DMS79 treated with DMSO at 0.1 percent for 48 hours (cell line): ENCODE results near the gene DAPK2.

Experiments
- DNase-seq: peaks from one replicate; lab custom pipeline; 2025; lab: John Stamatoyannopoulos, UW

Gene DAPK2

DNA sequence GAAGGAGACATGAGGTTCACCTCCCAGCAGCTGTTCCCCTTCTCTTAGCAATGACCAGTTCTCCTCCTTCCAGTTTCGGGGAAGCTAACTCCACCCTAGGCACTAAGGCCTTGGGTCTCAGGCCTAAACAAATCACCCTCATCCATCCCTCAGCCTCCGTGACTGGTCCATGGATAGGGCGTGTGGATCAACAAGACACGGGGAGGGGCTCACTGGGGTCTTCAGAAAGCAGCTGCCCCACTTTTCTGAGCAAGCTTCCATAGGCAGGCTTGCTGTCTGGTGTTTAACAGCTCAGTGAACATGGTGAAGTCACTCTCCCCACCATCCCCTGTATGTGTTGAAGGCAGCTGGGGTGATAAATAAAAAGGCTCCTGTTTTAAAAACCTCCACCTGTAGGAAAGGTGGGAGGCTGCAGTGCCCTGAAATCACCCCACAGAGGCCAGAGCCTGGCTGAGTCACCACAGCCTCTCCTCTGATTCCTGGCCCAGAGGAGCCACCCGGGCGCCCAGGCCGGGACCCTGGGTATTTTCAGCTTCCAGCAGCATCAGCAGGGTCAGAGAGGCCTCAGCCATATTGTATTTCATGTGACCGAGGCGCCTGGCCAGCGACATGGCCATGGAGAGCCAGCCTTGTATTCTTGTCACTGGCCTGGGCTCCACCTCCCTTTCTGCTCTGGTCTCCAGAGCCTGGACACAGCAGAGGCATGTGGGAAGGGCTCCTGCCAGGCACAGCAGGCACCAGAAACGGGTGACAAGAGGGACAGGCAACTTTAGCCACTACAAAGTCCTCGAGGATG lies 152.2 kb downstream of the DAPK2 start:
- DNase-seq = no peak

DNA sequence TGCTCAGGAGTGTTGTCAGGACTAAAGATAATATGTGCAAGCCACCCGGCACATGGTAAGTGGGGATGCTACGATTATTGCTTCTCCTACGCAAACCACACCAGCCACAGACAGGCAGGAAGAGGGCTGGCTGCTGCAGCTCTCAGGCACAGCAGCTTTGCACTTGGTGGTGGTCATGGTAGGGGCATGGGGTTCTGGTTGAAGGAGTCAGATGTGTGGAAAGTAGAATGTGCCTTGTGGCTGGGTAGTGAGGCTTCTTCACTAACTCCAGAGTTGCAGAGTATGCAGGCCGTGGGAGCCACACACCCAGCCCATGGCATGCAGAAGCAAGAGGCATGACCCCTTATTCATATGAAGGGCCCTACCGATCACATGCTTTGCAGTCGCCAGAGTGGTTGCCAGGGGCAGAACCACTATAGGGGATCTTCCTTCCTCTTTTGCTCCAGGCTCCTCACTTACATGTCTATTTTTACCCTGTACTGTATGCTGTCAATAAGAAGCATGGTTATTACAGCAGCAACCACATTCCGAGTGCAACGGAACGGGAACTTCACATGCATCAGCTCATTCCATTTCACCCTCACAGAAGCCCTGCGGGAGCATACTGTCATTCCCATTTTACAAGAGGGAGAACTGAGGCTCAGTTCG lies 153.4 kb downstream of the DAPK2 start:
- DNase-seq = no peak

DNA sequence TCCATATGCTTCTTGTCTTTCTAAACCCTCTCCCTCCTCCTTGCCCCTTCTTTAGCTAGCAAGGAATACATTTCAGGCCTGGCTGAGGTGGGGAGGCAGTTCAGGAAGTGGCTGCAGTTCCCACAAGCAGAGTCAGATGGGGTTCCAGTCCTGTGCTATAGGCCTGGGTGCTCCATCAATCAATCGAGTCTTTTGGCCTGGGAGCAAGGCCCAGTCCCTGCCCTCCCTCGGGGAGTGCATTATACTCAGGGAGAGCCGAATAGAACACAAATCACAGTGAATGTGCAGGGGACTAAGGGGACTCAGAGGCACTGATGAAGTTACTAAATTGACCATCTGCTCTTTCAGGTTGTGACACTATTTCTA lies 154.5 kb downstream of the DAPK2 start:
- no peak for DNase-seq

DNA sequence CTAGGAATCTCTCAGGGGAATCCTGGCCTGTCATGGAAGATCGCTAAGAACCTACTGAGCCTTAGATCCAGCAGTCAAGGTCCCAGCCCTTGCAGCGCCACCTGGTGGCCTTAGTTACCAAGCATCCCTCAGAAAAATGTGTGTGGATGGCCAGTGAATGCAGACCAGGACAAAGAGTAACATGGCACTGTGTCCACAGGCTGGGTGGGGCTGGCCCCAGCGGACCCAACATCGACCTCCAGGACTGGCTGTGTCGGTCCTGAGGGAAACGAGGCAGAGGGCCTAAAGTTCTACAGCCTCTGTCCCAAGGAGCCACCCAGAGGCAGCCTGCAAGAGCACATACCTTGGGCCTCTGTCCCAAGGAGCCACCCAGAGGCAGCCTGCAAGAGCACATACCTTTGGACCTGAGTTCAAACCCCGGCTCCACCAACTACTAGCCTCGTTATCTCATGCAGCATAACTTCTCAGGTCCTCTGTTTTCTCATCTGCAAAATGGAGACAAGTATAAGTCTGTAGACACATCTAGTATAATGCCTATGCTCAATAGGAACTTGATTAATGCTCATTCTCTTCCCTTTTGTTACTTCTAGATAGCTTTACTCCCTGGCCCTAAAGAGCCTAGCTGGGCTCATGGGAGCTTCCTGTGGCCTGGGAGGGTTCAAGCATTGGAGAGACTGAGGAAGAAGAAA lies 155.1 kb downstream of the DAPK2 start:
- peak; percentile 1 for DNase-seq

DNA sequence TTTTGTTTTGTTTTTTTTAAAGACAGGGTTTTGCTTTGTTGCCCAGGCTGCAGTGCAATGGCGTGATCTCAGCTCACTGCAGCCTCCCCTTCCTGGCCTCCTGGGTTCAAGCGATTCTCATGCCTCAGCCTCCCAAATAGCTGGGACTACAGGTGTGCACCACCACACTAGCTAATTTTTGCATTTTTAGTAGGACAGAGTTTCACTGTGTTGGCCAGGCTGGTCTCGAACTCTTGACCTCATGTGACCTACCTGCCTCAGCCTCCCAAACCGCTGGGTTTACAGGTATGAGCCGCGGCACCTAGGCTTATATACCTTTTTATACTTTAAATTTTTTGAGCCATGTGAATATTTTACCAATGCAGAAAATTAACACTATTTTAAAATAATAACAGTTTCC lies 155.7 kb downstream of the DAPK2 start:
- DNase-seq = no peak

DNA sequence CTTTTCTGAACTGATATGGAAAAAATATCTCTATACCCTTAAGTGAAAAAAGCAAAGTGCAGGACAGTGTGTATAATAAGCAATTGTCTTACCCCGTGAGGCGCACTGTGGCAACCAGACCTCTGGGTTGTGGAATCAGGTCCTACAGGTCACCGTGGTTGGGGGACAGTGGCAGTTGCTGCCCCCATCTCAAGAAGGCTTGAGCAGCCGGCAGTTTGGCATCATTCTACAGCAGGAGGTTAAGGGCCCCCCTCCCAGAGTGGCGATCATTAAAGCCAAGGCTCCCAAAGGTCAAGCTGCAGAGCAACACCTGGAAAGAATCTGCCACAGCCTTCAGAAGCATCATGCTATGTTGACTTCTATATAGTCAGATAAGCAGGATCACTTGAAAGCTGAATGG lies 156.5 kb downstream of the DAPK2 start:
- no peak for DNase-seq

DNA sequence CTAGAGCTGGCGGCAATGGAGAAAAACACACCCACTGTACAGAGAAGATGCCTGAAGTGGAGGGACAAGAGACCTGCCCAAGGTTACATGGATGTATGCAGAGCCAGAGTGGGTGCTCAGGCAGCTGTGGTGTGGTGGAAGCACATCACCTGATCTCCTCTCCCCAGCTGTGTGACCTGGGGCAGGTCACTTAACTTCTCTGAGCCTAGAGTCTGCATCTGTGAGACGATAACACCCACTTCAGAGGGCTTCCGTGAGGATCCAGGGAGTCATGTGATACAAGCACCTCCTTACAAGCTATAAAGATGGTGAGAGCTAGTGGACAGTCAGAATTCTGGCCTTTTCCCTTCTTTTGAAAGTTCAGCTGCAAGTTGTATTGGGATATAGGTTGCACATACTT lies 157.5 kb downstream of the DAPK2 start:
- DNase-seq = no peak

DNA sequence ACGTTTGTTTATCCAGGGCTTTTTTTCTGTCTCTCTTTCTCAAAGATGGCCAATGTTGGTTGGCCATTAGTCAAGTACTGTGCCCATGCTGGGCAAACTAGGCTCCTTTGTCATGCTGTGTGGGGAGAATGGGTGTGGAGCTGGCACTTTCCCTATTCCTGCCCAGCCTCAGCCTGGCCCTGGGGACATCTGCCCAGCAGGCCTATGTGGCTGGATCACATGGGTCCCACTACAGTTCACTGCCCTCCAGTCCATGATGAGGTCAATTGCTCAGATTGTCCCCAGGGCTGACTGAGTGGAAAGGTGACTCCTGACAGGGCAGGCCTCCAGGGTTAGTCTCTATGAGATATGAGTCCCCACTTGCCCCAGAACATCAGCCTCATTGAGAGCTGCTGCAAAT lies 158.1 kb downstream of the DAPK2 start:
- DNase-seq = no peak

DNA sequence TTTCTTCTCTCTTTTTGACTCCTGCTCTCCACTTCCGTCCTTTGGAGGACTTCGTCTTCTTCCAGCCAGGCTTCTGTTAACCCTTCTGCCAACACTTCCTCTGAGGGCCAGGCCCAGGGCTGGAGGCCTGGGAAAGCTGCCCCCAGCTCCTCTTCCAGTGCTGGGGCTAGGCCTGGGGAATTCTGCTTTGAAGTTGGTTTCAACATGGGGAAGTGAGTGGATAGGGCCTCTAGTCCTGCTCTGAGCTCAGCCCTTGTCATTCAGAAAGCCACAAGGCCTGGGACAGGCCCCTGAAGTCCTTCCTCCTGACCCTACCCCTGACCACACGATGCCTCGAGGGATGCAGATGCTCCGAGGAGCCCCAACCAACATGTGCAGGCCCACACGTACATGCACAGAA lies 158.7 kb downstream of the DAPK2 start:
- DNase-seq = no peak

DNA sequence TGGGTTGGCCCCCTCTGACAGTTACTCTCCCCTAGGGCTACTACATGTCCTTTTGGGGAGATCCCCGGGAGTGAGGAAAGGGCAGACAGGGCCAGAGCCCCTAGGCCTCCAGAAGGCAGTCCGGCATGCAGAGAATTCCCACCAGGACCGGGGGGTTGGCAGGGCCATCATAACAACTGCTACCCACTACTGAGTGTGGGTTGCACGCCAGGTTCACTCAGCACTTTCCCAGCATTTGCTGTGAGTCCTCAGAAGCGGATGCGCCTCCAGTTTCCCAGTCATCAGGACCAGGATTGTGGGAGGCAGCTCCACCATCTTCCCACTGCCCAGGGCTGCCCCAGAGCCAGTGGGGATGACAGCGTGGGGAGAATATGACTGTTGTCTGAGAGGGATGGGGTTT lies 161.3 kb downstream of the DAPK2 start:
- no peak for DNase-seq

DNA sequence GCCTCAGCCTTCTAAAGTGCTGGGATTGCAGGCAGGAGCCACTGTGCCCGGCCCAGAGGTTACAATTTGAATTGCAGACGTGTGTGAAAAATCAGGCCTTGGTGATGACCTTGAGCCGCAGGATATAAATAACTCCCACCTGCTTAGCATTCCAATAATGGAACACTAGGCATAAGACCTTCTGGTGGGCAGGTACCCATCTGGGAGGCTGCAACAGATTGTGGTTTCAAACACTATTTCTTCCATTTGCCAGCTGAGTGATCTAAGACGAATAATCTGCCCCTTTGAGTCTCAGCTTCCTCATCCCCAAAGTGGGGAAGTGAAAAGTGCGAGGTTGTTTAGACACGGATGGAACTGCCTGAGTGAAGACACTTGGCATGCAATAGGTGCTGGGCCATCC lies 164.9 kb downstream of the DAPK2 start:
- no peak for DNase-seq

DNA sequence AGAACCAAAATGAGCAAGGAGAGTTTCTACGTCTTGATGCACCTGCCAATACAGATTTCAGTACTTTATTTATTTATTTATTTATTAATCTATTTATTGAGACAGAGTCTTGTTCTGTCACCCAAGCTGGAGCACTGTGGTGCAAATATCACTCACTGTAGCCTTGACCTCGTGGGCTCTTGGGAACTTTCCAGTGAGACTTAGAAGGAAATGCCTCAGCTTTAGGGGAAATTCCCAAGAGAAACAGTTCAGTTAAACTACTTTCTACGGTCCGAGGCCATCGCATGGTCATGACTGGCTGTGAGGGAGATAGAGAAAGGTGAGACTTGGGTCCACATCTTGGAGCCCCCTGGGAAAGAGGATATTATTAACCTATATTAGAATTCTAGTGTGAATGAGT lies 165.5 kb downstream of the DAPK2 start:
- DNase-seq = no peak

DNA sequence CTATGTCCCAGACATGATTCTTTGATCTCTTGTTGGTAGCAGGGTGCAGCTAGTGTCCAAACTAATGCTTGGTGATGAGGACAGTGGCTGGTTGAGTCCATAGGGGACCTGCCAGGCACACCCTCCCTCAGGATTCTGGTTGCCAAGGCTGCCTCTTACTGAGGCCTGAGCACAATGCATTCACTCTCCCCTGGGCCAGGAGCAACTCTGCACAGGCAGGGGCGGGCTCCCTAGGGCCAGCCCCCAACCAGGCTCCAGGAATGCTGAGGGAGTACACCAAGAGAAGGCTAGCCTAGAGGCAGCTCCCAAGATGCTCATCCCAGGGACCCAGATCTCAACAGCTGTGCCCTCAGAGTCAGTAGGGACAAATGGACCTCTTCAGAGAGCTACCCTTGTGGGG lies 166.3 kb downstream of the DAPK2 start:
- no peak for DNase-seq

DNA sequence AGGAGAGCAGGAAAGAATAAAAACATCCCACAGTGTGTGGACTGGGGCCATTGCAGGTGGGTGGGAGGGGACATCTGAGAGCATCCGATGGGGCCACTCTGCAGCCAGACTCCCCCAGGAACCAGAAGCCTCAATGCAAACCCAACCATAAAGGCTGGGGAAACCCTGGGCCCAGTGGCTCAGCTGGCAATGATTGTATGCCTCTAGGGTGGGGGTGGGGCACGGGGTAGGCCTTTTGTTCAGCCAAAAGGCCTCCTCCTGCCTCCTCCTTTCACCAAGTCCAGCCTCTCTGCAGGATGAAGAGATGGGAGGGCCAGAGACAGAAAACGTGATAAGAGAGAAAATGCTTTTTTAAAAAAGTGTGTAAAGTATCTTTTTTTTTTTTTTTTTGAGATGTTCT lies 167.1 kb downstream of the DAPK2 start:
- no peak for DNase-seq

DNA sequence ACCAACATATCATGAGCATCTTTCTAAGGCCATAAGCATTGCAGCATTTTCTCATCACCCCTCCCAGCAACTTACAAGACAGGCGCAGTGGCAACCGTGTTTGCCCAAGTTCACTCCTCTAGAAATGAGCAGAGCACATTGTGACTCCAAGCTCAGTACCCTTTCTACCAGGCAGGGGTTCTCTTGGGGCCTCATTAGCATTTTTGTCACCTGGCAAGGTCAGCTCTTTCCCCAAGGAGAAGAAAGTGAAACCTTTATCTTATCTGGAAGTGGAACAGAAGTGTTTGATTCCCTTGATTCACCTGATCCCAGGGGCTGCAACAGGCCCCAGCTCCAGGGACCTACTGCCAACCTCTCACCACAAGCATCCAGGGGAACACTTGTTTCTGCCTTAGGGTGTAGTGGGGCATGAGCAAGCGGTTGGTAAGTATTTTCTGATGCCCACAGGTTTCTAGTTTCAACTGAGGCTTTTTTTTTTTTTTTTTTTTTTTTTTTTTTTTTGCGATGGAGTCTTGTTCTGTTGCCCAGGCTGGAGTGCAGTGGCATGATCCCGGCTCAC lies 168.5 kb downstream of the DAPK2 start:
- peak; percentile 33 for DNase-seq

DNA sequence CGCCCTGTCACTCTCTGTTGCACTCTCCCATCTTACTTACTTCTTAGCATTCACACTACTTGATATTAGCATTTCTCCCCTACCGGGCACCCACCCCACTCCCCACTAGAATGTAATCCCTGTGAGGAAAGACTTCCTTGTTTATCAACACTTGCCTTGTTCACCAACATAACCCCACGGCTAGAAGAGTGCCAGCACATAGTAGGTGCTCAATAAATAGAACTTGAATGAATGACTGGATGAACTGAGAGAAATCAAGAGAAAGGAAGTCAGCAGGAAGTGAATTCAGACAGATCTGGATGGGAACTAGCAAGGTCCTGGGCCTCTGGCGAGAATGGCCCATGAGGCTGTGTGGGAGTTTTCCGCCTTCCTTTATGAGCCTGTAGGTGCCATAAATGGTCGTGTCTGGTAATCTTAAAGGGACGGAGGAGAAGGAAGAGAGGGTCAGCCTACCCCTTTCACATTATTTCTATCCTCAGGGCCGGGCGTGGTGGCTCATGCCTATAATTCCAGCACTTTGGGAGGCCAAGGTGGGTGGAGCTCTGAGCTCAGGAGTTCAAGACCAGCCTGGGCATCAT lies 170.1 kb downstream of the DAPK2 start:
- no peak for DNase-seq

DNA sequence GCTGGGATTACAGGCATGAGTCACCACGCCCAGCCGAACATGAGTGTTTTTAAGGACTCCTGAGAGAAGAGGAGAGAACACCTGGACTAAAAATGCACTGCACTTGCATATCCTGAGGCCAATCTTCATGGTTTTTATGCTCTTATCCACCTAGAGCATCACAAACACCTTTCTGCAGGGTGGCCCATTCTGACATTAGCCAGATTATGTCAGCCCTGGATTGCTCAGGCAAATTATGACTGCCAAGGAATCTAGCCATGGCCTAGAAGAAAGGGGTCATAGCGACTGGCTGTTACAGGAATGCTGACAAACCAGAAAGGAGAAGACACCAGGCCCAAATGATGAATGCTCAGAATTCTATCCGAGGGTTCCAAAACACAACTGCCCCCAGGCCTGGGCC lies 171.7 kb downstream of the DAPK2 start:
- DNase-seq = no peak

DNA sequence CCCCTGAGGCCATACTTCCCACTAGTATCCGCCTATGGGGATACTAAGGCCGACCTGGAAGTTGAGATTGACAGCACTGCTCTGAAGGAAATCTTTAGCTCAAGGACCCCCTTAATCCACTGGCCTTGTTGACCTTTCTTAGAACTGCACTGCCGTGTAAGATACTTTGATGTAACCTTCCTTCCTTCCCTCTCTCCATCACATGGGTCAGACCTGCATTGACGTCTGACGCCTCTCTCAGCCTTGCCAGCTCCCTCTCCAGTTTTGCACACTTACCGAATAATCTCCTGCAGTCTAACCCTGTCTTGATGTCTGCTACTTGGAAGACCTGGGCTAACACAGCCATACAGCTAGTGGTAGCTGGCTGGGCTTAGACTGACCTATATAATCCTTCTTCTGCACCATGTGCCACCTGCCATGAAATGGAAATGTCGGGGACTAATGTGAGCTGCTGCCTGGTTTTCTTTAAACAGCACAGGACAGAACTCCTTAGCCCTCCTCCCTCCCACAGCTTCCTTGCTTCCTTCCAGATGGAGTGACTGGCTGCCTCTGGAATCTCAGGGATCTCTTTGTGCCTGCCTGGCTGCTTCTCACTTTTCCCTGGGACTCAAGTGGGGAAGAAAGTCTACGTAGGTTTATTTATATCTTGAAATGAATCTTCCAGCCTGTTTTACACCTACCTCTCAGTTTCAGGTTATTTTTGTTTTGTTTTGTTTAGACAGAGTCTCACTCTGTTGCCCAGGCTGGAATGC lies 173.3 kb downstream of the DAPK2 start:
- DNase-seq = no peak

DNA sequence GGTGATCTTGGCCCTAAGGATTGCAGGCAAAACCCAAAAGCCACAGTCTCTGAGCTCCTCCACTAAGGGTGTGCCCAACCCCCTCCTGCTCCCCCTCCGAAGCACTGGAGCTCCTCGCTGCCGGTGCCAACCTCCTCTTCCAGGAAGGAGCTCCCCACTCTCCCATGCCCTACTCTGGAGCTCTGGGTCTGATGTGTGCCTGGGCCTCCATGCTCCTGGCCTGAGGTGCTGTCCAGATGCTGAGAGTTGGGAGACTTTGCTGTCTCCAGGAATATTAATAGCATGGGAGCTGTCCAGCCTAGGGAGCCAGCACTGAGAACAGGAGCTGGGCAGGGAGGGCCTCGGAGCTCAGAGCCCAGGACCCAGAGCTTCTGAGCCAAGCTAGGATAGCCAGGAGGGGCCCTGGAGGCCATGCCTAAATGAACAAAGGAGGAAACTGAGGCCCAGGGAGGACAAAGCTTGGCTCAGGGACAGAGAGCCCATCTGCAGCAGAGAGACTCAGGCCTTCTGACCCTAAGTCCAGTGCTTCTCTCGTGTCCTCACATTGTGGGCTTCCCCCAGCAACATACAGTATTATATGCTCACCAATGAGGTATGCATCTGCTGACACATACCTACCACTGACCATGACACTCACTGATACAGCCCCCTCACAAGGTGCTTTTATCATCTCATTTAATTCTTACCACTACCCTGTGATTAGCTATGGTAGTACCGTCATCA lies 175.6 kb downstream of the DAPK2 start:
- DNase-seq = no peak

DNA sequence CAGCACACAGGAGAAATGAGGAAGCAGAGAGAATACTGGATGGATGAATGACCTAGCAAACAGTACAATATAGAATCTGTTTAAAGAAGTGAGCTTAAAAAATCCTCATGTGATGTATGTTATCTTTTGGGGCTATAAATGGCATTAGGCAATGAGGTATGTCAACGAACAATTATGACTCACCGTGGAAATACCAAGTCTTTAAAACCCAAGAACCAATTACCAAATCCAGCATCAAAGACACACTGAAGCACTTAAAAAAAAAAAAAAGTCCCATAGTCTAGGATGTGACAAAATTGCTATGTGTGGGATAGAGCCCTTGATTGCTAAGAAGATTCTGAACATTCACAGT lies 176.3 kb downstream of the DAPK2 start:
- no peak for DNase-seq

DNA sequence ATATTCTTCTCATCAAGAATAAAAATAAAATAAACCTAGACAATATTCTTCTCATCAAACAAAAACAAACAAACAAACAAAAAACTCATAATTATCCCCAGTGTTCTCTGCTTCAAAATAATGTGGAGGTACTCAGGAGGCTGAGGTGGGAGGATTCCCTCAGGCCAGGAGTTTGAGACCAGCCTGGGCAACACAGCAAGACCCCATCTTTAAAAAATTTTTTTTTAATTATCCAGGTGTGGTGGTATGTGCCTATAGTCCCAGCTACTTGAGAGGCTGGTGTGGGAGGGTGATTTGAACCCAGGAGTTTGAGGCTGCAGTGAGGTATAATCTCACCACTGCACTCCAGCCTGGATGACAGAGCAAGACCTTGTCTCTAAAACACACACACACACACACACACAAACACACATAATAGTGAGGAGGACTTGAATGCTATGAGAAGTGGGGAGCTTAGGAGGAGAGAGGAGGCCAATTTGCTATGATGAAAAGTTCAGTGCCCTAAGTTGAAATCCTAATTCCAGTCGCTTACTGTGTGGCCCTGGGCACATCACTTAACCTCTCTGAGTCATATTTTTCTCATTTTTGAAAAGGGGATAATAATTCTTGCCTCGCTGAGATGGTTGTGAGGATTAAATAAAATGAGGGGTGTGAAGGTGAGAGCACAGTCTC lies 176.8 kb downstream of the DAPK2 start:
- DNase-seq = no peak
